ENCODE results near the gene ASB15. TPM values are rescaled to one million over a fixed set of nuclear protein-coding genes. Genes with fewer than 3 reads are reported as not detected.

ASB15 gene
- total and polyA plus RNA-seq, 2 of the 4 experiments (the other 2 are of a cell fraction), result not detected

GRCh38 chr7:123579416-123579815 is 22.2 kb upstream of the ASB15 start:
- ChIA-PET CTCF (no interaction called here), POLR2A (ENCODE audit: unreplicated experiment) (no interaction called here)
- no peaks in the 10 kb centered on the region for H3K9me3 ChIP-seq (ENCODE audit: control insufficient read depth, insufficient read depth, low read length)
- no TSS peak for BruUV-seq (replicated peaks)
- no peaks in the 10 kb centered on the region for H3K4me1 ChIP-seq (ENCODE audit: control insufficient read depth, insufficient read depth, low read length)
- no peaks in the 10 kb centered on the region for H3K79me1 ChIP-seq (ENCODE audit: low read depth in 1 of 2, low read length in 2 of 2)
- TF ChIP-seq FOS (IDR thresholded peaks at IDR 0.05; ENCODE audit: low read depth, low read length) (no peak), BHLHE40 (IDR thresholded peaks at IDR 0.05; ENCODE audit: low read depth, low read length) (no peak), MAFK (IDR thresholded peaks at IDR 0.05; ENCODE audit: low read depth, low read length) (no peak), MXI1 (IDR thresholded peaks at IDR 0.05; ENCODE audit: borderline replicate concordance, low read depth, low read length) (no peak), SMC3 (IDR thresholded peaks at IDR 0.05; ENCODE audit: low read depth, low read length) (no peak), RCOR1 (IDR thresholded peaks at IDR 0.05; ENCODE audit: insufficient replicate concordance, low read length) (no peak), CTCF (conservative IDR thresholded peaks at IDR 0.05; ENCODE audit: low read depth, low read length) (no peak), MAZ (IDR thresholded peaks at IDR 0.05; ENCODE audit: borderline replicate concordance, low read depth, low read length) (no peak), NFE2L2 (IDR thresholded peaks at IDR 0.05; ENCODE audit: low read depth, low read length) (no peak), ELK1 (IDR thresholded peaks at IDR 0.05; ENCODE audit: borderline replicate concordance, low read depth, low read length) (no peak), RAD21 (IDR thresholded peaks at IDR 0.05; ENCODE audit: low read length) (no peak), POLR2A (IDR thresholded peaks at IDR 0.05; ENCODE audit: low read depth, low read length) (no peak), CHD1 (IDR thresholded peaks at IDR 0.05; ENCODE audit: low read depth, low read length) (no peak), CEBPB (IDR thresholded peaks at IDR 0.05; ENCODE audit: low read depth, low read length) (no peak), USF2 (IDR thresholded peaks at IDR 0.05; ENCODE audit: low read depth, low read length) (no peak), RFX5 (IDR thresholded peaks at IDR 0.05; ENCODE audit: low read depth, low read length) (no peak)
- H2BK15ac ChIP-seq (ENCODE audit: low read depth, low read length), result no peak overlapping the region
- no peak overlapping the region for H3K9ac ChIP-seq (ENCODE audit: low read depth, low read length)
- H4K20me1 ChIP-seq (ENCODE audit: insufficient read depth, low read length), result no peaks in the 10 kb centered on the region
- H3K56ac ChIP-seq (ENCODE audit: extremely low read depth, insufficient read depth, low read length), result no peak overlapping the region
- ATAC-seq (ENCODE audit: low read depth), result no peak
- dilution Hi-C loops (cut with HindIII; ENCODE audit: low sequenced_read_pairs, unreplicated experiment), result no loop called here
- H3K14ac ChIP-seq (replicated peaks; ENCODE audit: low read depth, low read length), result no peak overlapping the region
- H2BK120ac ChIP-seq (ENCODE audit: low read depth, low read length), result no peak overlapping the region
- H2AK9ac ChIP-seq (replicated peaks; ENCODE audit: low read depth, low read length, poor library complexity), result no peak overlapping the region
- no peak for DNase-seq
- H3K4ac ChIP-seq (ENCODE audit: low read depth, low read length), result no peak overlapping the region
- no peaks in the 10 kb centered on the region for H3K9me1 ChIP-seq (ENCODE audit: insufficient read depth, low read length)
- H2AFZ ChIP-seq (replicated peaks; ENCODE audit: low read length, poor library complexity), result no peak overlapping the region
- no peak overlapping the region for H3K18ac ChIP-seq (ENCODE audit: low read depth, low read length)
- no peak overlapping the region for H3K23ac ChIP-seq (ENCODE audit: low read depth, low read length)
- H3K27me3 ChIP-seq (ENCODE audit: control insufficient read depth, insufficient read depth, low read length), result no peaks in the 10 kb centered on the region; the same call in none of the 2 replicates
- H3K27ac ChIP-seq (ENCODE audit: insufficient read depth, low read length), result no peak overlapping the region
- no peak overlapping the region for H4K5ac ChIP-seq (ENCODE audit: low read depth, low read length)
- no peak overlapping the region for H3K4me3 ChIP-seq (ENCODE audit: insufficient read depth, low read depth, low read length)
- H2BK20ac ChIP-seq (ENCODE audit: low read depth, low read length), result no peak overlapping the region
- H3K4me2 ChIP-seq (ENCODE audit: low read depth, low read length), result no peak overlapping the region
- in situ Hi-C loops (cut with MboI; ENCODE audit: low sequenced_read_pairs), result no loop called here
- H3K36me3 ChIP-seq (ENCODE audit: control insufficient read depth, insufficient read depth, low read length), result no peaks in the 10 kb centered on the region
- H4K91ac ChIP-seq (ENCODE audit: insufficient read depth, low read depth, low read length), result no peak overlapping the region
- H2AK5ac ChIP-seq (ENCODE audit: low read depth, low read length), result no peak overlapping the region
- H2BK5ac ChIP-seq (ENCODE audit: low read depth, low read length, poor library complexity, severe bottlenecking), result no peak overlapping the region
- intact Hi-C loops (cut with micrococcal nuclease), result loop anchor here (2.0 kb wide), 1 partner anchor 21 kb away; no protein-coding TSS in a partner anchor
- H4K8ac ChIP-seq (ENCODE audit: low read depth in 2 of 2, low read length in 2 of 2), result no peak overlapping the region

All from IMR-90 (cell line).